Nephron progenitor cell (in vitro differentiated cells): Measurements from ENCODE around the gene ISYNA1.

Experiments
- DNase-seq: peaks from one replicate; pipeline ENCODE4 v3.0.0; 2021
- H3K27ac Mint-ChIP-seq: 2 replicates; pipeline ENCODE4 v1.8.0; 2021; ENCODE audit warnings: mild to moderate bottlenecking, moderate library complexity, mixed read lengths
- H3K27me3 Mint-ChIP-seq: 2 replicates; pipeline ENCODE4 v1.8.0; 2021; ENCODE audit warnings: mild to moderate bottlenecking, low read depth, mixed read lengths; ENCODE audit not compliant: poor library complexity
- H3K36me3 Mint-ChIP-seq: 2 replicates; pipeline ENCODE4 v1.8.0; 2021; ENCODE audit warnings: low read depth, mixed read lengths
- H3K4me1 Mint-ChIP-seq: 2 replicates; pipeline ENCODE4 v1.8.0; 2021; ENCODE audit warnings: mixed read lengths
- H3K4me3 Mint-ChIP-seq: 2 replicates; pipeline ENCODE4 v1.8.0; 2021; ENCODE audit warnings: mild to moderate bottlenecking, moderate library complexity, mixed read lengths
- H3K9me3 Mint-ChIP-seq: 2 replicates; pipeline ENCODE4 v1.8.0; 2021; ENCODE audit warnings: mild to moderate bottlenecking, moderate library complexity, mixed read lengths
- TF ChIP-seq, protein P1 (sequence below): fragments of 200-600 bp; sonication (generic); IDR thresholded peaks from 2 replicates; pipeline ENCODE4 v1.5.0; 2021; ENCODE audit warnings: antibody characterized with exemption

ISYNA1 gene

DNA sequence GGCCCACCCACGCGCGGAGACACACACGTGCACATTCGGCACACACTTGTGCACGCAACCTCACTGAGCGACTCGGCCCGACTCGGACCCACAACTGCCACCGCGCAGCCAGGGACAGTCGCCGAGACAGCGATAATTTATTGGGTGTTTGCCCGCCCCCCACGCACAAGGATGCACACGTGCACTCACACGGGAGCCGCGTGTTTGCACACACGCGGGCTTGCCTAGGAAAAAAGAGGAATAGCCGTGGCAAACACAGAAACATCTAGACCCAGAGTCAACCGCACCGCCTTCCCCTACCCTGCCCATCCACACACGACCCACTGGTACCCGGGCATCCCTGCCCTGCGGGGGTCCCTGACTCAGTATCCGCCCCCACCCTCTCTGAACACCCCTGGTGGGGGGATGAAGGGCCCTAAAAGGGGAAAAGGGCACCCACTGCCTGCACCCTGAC, 19.9 kb downstream of the ISYNA1 start:
- Mint-ChIP-seq H3K4me3 (peak overlapping the region; percentile 69), H3K27ac (peak overlapping the region; percentile 54), H3K9me3 (no peaks in the 10 kb centered on the region), H3K27me3 (peaks cover 8% of the 10 kb centered on the region), H3K36me3 (no peaks in the 10 kb centered on the region), H3K4me1 (peaks cover 72% of the 10 kb centered on the region)
- TF ChIP-seq, protein P1, sequence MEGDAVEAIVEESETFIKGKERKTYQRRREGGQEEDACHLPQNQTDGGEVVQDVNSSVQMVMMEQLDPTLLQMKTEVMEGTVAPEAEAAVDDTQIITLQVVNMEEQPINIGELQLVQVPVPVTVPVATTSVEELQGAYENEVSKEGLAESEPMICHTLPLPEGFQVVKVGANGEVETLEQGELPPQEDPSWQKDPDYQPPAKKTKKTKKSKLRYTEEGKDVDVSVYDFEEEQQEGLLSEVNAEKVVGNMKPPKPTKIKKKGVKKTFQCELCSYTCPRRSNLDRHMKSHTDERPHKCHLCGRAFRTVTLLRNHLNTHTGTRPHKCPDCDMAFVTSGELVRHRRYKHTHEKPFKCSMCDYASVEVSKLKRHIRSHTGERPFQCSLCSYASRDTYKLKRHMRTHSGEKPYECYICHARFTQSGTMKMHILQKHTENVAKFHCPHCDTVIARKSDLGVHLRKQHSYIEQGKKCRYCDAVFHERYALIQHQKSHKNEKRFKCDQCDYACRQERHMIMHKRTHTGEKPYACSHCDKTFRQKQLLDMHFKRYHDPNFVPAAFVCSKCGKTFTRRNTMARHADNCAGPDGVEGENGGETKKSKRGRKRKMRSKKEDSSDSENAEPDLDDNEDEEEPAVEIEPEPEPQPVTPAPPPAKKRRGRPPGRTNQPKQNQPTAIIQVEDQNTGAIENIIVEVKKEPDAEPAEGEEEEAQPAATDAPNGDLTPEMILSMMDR, result no peak
- no peak for DNase-seq

DNA sequence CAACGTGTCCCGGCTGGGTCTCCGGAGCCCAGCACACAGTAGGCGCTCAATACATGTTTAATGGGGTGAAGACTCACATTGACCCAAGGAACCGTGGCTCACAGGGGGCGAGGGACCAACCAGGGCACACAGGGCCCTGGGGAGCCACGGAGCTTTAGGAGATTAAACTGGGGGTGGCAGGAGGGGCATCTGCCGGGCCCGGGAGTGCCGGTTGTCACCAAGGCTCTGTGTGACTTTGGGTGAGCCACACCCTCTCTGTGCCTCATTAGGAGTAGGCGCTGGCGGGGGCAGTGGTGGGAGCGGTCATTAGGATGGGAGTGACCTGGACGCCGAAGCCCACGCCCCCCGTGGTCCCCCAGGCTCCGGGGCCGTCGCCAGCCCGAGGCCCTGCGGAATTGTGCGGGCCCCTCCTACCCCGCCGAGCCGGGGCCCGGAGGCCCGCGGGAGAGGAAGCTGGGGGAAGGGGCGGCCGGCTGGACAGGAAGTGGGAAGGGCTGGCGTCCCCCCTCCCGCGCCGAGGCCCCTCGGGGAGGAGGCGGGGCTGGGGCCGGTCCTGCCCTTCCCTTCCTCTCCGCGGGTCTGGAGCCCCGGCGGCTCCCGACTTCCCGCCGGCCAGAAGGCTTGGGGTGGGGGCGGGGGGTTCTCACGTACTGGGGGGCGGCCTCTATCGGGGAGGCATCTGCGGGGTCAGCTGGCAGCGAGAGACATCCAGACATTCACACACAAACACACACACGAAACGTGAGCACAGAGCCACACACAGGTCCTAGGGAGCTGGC, 20.5 kb downstream of the ISYNA1 start:
- DNase-seq, result peak; percentile 78
- Mint-ChIP-seq H3K36me3 (no peaks in the 10 kb centered on the region), H3K4me1 (peaks cover 67% of the 10 kb centered on the region), H3K4me3 (peak overlapping the region; percentile 71), H3K9me3 (no peaks in the 10 kb centered on the region), H3K27me3 (peaks cover 10% of the 10 kb centered on the region), H3K27ac (peak overlapping the region; percentile 97)
- TF ChIP-seq, protein P1, result no peak

DNA sequence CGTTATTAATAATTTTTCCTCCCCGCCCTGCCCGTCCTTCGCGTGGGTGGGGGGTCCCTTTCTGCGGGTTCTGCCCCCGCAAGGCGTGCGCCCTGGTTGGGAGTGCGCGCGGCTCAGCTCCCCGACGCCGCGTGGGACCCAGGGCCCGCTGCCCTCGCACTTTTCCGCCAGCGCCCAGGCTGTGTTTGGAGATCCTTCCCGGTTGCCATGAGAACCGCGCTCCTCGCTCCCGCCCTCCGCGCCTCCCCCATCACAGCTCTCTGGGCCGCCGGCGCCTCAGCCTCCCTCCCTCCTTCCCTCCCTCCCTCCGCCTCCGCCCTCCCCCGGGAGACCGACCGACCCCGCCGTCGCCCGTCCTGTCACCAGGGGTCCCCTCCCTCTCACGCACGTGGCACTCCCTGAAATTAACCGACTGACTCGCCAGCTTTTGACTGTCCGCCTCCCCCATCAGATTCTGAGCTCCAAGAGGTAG, 21.1 kb downstream of the ISYNA1 start:
- DNase-seq, result peak; percentile 90
- Mint-ChIP-seq H3K27me3 (peaks cover 16% of the 10 kb centered on the region), H3K4me1 (peaks cover 64% of the 10 kb centered on the region), H3K27ac (peak overlapping the region; percentile 97), H3K9me3 (no peaks in the 10 kb centered on the region), H3K36me3 (no peaks in the 10 kb centered on the region), H3K4me3 (peak overlapping the region; percentile 71)
- TF ChIP-seq, protein P1, result no peak

DNA sequence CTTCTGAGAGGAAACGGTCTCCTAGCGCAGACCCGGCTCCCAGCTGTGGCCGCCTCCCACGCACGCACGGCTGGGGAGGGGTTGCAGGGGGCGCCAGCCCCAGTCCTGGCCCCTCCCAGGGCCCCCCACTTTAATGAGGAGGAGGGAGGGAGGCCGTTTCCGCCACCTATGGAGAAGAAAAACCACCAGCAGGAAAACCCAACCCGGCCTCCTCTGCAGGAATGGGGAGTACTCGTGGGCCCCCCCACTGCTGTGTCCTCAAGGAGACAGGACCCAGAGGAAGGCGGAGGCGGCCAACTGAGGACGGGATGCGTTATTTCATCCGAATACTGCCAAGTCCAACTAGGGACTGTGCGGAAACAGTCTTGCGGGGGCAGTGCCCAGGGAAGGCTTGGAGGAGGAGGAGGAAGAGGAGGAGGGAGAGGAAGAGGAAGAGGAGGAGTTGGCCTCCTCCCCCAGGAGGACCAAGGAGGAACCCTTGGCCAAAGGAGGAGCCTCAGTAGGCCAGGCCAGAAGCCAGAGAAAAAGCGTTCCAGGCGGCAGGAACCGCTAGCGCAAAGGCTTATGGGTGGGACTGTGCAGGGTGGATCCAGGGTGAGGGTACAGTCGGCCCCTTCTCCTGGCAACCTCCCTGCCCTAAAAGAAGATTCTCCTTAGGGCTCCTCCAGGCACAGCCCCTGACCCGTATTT, 22.6 kb downstream of the ISYNA1 start:
- DNase-seq, result peak; percentile 37
- TF ChIP-seq, protein P1, result no peak
- Mint-ChIP-seq H3K4me1 (peaks cover 55% of the 10 kb centered on the region), H3K4me3 (peak overlapping the region; percentile 65), H3K36me3 (no peaks in the 10 kb centered on the region), H3K9me3 (no peaks in the 10 kb centered on the region), H3K27me3 (peaks cover 30% of the 10 kb centered on the region), H3K27ac (peak overlapping the region; percentile 51)

DNA sequence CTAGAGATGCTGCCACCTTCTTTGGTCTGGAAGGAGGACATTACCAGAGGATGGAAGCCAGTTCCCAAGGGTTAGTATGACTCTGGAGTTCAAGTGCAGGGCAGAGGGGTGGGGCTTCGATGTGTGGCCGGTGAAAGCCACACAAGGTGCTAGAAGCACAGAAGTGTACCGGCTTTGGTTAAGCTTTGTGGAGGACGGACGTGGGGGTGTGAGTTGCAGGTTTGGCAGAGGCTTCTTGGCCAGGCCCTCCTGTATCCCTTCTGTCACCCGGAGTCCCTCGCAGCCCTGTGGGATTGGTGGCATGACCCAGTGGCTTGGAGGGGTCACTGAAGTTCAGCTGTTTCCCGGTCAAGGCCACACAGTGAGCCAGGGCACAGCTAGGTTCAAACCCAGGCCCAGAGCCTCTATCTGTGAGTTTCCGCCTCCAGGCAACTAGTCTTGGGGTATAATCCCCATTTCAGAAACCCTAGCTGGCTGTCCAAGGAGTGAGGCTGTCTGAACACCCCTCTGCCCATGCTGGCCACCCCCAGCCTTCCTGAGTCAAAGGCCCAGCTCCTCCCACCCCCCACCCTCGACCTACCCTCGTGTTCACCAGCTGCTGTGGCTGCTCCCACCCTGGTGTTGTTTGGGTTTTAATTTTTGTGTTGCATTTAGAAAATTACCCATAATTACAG, 23.3 kb downstream of the ISYNA1 start:
- H3K36me3 Mint-ChIP-seq, result no peaks in the 10 kb centered on the region
- no peak overlapping the region for H3K4me3 Mint-ChIP-seq
- TF ChIP-seq, protein P1, result no peak
- DNase-seq, result peak; percentile 36
- peaks cover 30% of the 10 kb centered on the region for H3K27me3 Mint-ChIP-seq
- no peaks in the 10 kb centered on the region for H3K9me3 Mint-ChIP-seq
- H3K27ac Mint-ChIP-seq, result peak overlapping the region; percentile 90
- peaks cover 54% of the 10 kb centered on the region for H3K4me1 Mint-ChIP-seq
